ENCODE measurements around the gene DNAJC19. TPM values are rescaled to one million over a fixed set of nuclear protein-coding genes. Genes with fewer than 3 reads are reported as not detected.

DNAJC19 gene
- total RNA-seq, 1 experiment from 2014 or later, result 86.9 TPM

DNA sequence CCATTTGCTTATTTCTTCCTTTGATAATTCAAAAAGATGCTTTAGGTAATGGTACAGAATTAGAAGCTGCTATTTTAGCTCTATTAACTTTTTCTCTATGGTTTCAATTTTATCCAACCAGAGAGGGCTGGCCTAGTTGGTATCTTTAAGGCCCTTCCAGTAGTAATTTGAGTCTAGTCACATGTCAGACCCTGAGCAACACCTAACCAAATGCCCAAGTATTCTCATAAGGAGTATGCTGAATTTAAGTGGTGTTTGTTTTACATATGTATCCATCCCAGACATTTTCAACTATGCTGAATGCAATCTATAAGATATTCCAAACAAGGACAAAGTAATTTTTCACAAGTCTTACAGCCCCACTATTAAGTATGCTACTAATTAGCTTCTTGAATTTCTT, 9.6 kb downstream of the DNAJC19 start:
- H3K27me3 ChIP-seq (ENCODE audit: insufficient read depth, low read depth), result no peaks in the 10 kb centered on the region
- CTCF ChIA-PET, result no interaction called here
- BruUV-seq (replicated peaks), result no TSS peak
- H3K4me2 ChIP-seq, result no peak overlapping the region
- H4K20me1 ChIP-seq (ENCODE audit: insufficient read depth), result peaks cover 9% of the 10 kb centered on the region; the same call in 1 of the 2 replicates
- H3K36me3 ChIP-seq (ENCODE audit: low read depth), result peaks cover 31% of the 10 kb centered on the region
- POLR2A ChIA-PET (ENCODE audit: unreplicated experiment), result no interaction called here
- intact Hi-C loops (cut with micrococcal nuclease; ENCODE audit: unreplicated experiment), result loop anchor here (5.0 to 10.0 kb wide), 4 partner anchors 43 to 1705 kb away; no protein-coding TSS in a partner anchor
- no peak for DNase-seq
- no peak overlapping the region for H2AFZ ChIP-seq
- H3K4me1 ChIP-seq (replicated peaks; ENCODE audit: insufficient read depth), result no peaks in the 10 kb centered on the region
- no peaks in the 10 kb centered on the region for H3K9me2 ChIP-seq (ENCODE audit: insufficient read depth)
- no peak overlapping the region for H3K4me3 ChIP-seq
- H3F3A ChIP-seq (ENCODE audit: insufficient read depth, low read depth), result peaks cover 39% of the 10 kb centered on the region
- no peaks in the 10 kb centered on the region for H3K9me3 ChIP-seq (ENCODE audit: insufficient read depth, low read depth)
- H3K27ac ChIP-seq, result no peak overlapping the region
- H3K79me2 ChIP-seq (ENCODE audit: low read depth), result no peaks in the 10 kb centered on the region
- TF ChIP-seq, protein P1, sequence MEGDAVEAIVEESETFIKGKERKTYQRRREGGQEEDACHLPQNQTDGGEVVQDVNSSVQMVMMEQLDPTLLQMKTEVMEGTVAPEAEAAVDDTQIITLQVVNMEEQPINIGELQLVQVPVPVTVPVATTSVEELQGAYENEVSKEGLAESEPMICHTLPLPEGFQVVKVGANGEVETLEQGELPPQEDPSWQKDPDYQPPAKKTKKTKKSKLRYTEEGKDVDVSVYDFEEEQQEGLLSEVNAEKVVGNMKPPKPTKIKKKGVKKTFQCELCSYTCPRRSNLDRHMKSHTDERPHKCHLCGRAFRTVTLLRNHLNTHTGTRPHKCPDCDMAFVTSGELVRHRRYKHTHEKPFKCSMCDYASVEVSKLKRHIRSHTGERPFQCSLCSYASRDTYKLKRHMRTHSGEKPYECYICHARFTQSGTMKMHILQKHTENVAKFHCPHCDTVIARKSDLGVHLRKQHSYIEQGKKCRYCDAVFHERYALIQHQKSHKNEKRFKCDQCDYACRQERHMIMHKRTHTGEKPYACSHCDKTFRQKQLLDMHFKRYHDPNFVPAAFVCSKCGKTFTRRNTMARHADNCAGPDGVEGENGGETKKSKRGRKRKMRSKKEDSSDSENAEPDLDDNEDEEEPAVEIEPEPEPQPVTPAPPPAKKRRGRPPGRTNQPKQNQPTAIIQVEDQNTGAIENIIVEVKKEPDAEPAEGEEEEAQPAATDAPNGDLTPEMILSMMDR (conservative IDR thresholded peaks at IDR 0.05), result no peak
- TF ChIP-seq EZH2 (IDR thresholded peaks at IDR 0.05; ENCODE audit: low read depth), result no peak

DNA sequence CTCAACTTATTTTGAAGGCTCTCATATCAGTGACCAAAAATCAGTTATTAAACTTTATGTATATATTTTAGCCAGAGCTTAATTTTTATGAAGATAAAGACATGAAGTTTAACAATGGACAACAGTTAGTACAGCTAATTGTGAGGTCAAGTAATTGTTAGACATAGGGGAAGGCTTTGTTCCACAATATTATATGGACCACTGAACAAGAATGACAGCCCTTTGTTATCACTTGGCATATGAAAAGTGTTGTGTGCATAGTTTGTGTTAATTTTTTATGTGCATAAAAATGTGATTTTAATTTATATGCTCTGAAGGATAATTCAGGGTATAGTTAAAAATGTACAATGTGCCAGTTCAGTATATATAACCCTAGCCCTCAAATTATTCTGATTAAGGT, 12.0 kb downstream of the DNAJC19 start:
- H3K27me3 ChIP-seq (ENCODE audit: insufficient read depth, low read depth), result no peaks in the 10 kb centered on the region
- no peaks in the 10 kb centered on the region for H3K9me2 ChIP-seq (ENCODE audit: insufficient read depth)
- peaks cover 39% of the 10 kb centered on the region for H3F3A ChIP-seq (ENCODE audit: insufficient read depth, low read depth)
- no peaks in the 10 kb centered on the region for H3K79me2 ChIP-seq (ENCODE audit: low read depth)
- POLR2A ChIA-PET (ENCODE audit: unreplicated experiment), result interaction anchor here (0.7 kb wide), 2 partner anchors 13 to 15 kb away, joined by 3 to 5 read pairs; no protein-coding TSS in a partner anchor
- no peak for TF ChIP-seq EZH2 (IDR thresholded peaks at IDR 0.05; ENCODE audit: low read depth)
- TF ChIP-seq, protein P1 (conservative IDR thresholded peaks at IDR 0.05), result no peak
- peaks cover 11% of the 10 kb centered on the region for H4K20me1 ChIP-seq (ENCODE audit: insufficient read depth)
- H3K4me1 ChIP-seq (replicated peaks; ENCODE audit: insufficient read depth), result no peaks in the 10 kb centered on the region
- no peak for DNase-seq
- CTCF ChIA-PET, result no interaction called here
- no TSS peak for BruUV-seq (replicated peaks)
- H2AFZ ChIP-seq, result no peak overlapping the region
- H3K27ac ChIP-seq, result no peak overlapping the region
- no peaks in the 10 kb centered on the region for H3K9me3 ChIP-seq (ENCODE audit: insufficient read depth, low read depth)
- peaks cover 37% of the 10 kb centered on the region for H3K36me3 ChIP-seq (ENCODE audit: low read depth)
- no peak overlapping the region for H3K4me2 ChIP-seq
- no peak overlapping the region for H3K4me3 ChIP-seq
- intact Hi-C loops (cut with micrococcal nuclease; ENCODE audit: unreplicated experiment), result no loop called here

DNA sequence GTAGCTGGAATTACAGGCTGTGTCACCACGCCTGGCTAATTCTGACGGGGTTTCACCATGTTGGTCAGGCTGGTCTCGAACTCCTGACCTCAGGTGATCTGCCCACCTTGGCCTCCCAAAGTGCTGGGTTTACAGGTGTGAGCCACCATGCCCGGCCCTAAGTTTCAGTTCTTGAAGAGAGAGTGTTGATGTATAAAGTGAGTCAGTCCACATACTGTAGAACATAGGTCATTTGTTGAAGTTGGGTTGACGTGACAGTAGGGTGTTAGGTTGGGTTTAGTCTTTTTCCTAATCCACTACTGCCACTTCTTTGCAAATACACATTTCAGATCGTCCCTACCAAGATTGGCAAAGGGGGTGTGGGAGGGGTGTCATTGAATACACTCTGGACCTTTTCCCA, 15.2 kb downstream of the DNAJC19 start:
- Histone ChIP-seq H3K27me3 (ENCODE audit: insufficient read depth, low read depth) (no peaks in the 10 kb centered on the region), H3F3A (ENCODE audit: insufficient read depth, low read depth) (peaks cover 24% of the 10 kb centered on the region), H3K36me3 (ENCODE audit: low read depth) (peaks cover 65% of the 10 kb centered on the region), H3K9me3 (ENCODE audit: insufficient read depth, low read depth) (no peaks in the 10 kb centered on the region), H3K4me3 (no peak overlapping the region), H3K4me2 (no peak overlapping the region), H3K9me2 (ENCODE audit: insufficient read depth) (no peaks in the 10 kb centered on the region), H2AFZ (no peak overlapping the region), H3K4me1 (replicated peaks; ENCODE audit: insufficient read depth) (no peaks in the 10 kb centered on the region), H3K79me2 (ENCODE audit: low read depth) (no peaks in the 10 kb centered on the region; the same call in 1 of the 2 replicates), H4K20me1 (ENCODE audit: insufficient read depth) (peaks cover 21% of the 10 kb centered on the region), H3K27ac (no peak overlapping the region)
- intact Hi-C loops (cut with micrococcal nuclease; ENCODE audit: unreplicated experiment), result no loop called here
- TF ChIP-seq, protein P1 (conservative IDR thresholded peaks at IDR 0.05), result no peak
- TF ChIP-seq EZH2 (IDR thresholded peaks at IDR 0.05; ENCODE audit: low read depth), result no peak
- CTCF ChIA-PET, result no interaction called here
- POLR2A ChIA-PET (ENCODE audit: unreplicated experiment), result no interaction called here
- DNase-seq, result no peak
- BruUV-seq (replicated peaks), result no TSS peak
